Mammary epithelial cell (primary cell): Measurements from ENCODE around the gene EPB41L5.

ENCODE experiments used
- CTCF ChIP-seq, 2 donors: IDR thresholded peaks in 1 of 2; conservative IDR thresholded peaks in 1 of 2; 2 replicates each; pipeline ENCODE4 v1.5.1; 2011 to 2012; ENCODE audit warnings: inconsistent platforms in 2 of 2, low read length in 2 of 2, mild to moderate bottlenecking in 2 of 2, control low read depth in 1 of 2, low read depth in 1 of 2; ENCODE audit not compliant: insufficient read depth in 1 of 2; ENCODE audit errors: extremely low read depth in 1 of 2
- EZH2 ChIP-seq: IDR thresholded peaks from 2 replicates; pipeline ENCODE4 v1.6.1; 2012; ENCODE audit warnings: low read length, inconsistent platforms, borderline replicate concordance

GRCh38 chr2:120141300-120142069 is 128.6 kb downstream of the EPB41L5 start:
- TF ChIP-seq EZH2 (no peak), CTCF (conservative IDR thresholded peaks at IDR 0.05 in 1 of 2, IDR thresholded peaks at IDR 0.05 in 1 of 2; ENCODE audit: extremely low read depth in 1 of 2, insufficient read depth in 1 of 2, low read depth in 1 of 2, low read length in 2 of 2) (no peak)
